ENCODE measurements around the gene ZNF581.

Gene ZNF581

GRCh38 chr19:55643887-55644176 lies 383 bp downstream of the ZNF581 start:
- no peak for DNase-seq (ENCODE audit: low read depth)
- no peak for TF ChIP-seq CTCF (conservative IDR thresholded peaks at IDR 0.05; ENCODE audit: control insufficient read depth, insufficient read depth, low read depth, low read length)
- peak overlapping the region; percentile 77 for H3K4me3 ChIP-seq (ENCODE audit: control insufficient read depth, low read depth, low read length)

GRCh38 chr19:55644191-55644833 lies 863 bp downstream of the ZNF581 start:
- DNase-seq (ENCODE audit: low read depth), result no peak
- no peak for TF ChIP-seq CTCF (conservative IDR thresholded peaks at IDR 0.05; ENCODE audit: control insufficient read depth, insufficient read depth, low read depth, low read length)
- peak overlapping the region; percentile 77 for H3K4me3 ChIP-seq (ENCODE audit: control insufficient read depth, low read depth, low read length)

GRCh38 chr19:55644842-55645511 lies 1.5 kb downstream of the ZNF581 start:
- H3K4me3 ChIP-seq (ENCODE audit: control insufficient read depth, low read depth, low read length), result peak overlapping the region; percentile 77
- no peak for DNase-seq (ENCODE audit: low read depth)
- no peak for TF ChIP-seq CTCF (conservative IDR thresholded peaks at IDR 0.05; ENCODE audit: control insufficient read depth, insufficient read depth, low read depth, low read length)

GRCh38 chr19:55645512-55645881 lies 2.0 kb downstream of the ZNF581 start:
- no peak for DNase-seq (ENCODE audit: low read depth)
- no peak for TF ChIP-seq CTCF (conservative IDR thresholded peaks at IDR 0.05; ENCODE audit: control insufficient read depth, insufficient read depth, low read depth, low read length)
- H3K4me3 ChIP-seq (ENCODE audit: control insufficient read depth, low read depth, low read length), result no peak overlapping the region

- no peak for TF ChIP-seq CTCF (conservative IDR thresholded peaks at IDR 0.05; ENCODE audit: control insufficient read depth, insufficient read depth, low read depth, low read length)
- no peak for DNase-seq (ENCODE audit: low read depth)
- H3K4me3 ChIP-seq (ENCODE audit: control insufficient read depth, low read depth, low read length), result peak overlapping the region; percentile 59
These were observed 3.7 kb downstream of the ZNF581 start for GRCh38 chr19:55646889-55647731.

GRCh38 chr19:55647732-55648584 lies 4.5 kb downstream of the ZNF581 start, which contains the start of gene CCDC106:
Gene CCDC106, plus strand, starts transcription at chr19:55648212. Its CDS starts 835 bp downstream, at chr19:55649047.
- peak; percentile 56 for DNase-seq (ENCODE audit: low read depth)
- peak within 1 kb of the TSS; percentile 59 for H3K4me3 ChIP-seq (ENCODE audit: control insufficient read depth, low read depth, low read length)
- no peak for TF ChIP-seq CTCF (conservative IDR thresholded peaks at IDR 0.05; ENCODE audit: control insufficient read depth, insufficient read depth, low read depth, low read length)
